Stimulated activated CD4-positive, alpha-beta T cell treated with anti-CD3 and anti-CD28 coated beads, Interleukin-1b, Interleukin-23, amount 100 ng/mL, for 48 hours (primary cell): Measurements from ENCODE around the gene CLOCK.

Experiments
- DNase-seq: peaks from one replicate; pipeline ENCODE4 v3.0.0-alpha.2; 2020

The CLOCK gene

DNA sequence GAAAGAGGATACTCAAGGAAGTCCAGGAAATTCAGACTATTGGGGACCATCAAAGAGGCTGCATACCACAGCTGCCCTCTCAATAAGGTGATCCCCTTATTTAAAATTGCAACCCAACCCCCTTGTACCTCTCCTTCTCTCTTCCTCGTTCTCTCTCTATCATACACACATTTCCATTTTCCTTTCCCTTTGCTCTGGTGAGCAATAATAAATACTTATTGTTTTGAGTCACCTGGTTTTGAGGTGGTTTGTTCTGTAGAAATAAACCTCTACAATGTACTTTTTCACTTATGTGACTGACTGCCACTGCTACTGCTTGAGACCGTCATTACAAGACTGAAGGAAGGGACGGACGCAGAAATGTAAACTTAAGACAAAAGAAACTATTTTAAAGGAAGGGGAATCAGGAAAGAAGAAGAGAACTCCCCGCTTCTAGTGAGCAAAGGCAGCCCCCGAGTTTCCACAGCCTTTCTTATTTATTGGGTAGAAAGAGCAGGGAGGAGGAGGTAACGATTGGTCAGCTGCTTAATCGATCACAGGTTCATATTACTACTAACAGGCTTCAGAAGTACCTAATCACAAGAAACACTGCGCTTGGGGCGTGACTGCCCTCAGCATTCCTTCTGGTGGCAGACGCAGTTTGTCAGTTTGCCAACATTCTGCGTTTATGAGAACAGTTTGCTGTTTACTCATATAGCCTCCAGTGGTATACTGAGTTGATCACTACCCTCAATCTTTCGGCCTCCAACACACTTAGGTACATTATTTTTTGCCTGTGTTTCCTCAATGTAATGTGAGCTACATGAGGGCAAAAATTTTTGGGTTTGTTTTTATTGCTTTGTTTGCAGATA lies 167.9 kb downstream of the CLOCK start:
- DNase-seq: no peak
